RWPE2 (cell line): ENCODE results near the gene MBD3L2.

Source experiments
- ATAC-seq: fragments of 200-7000 bp; cut with Tn5 transposase; 3 replicates; pipeline ENCODE4 v1.9.1; 2021; ENCODE audit warnings: low read depth
- DNase-seq: peaks from one replicate; pipeline ENCODE4 v3.0.0-alpha.2; 2020; ENCODE audit warnings: low spot score
- H3K27ac ChIP-seq: fragments of 450-650 bp; 2 replicates; pipeline ENCODE4 v1.5.1; 2017; ENCODE audit warnings: mild to moderate bottlenecking; ENCODE audit not compliant: poor library complexity, severe bottlenecking
- H3K27me3 ChIP-seq: fragments of 250-450 bp; sonication (Bioruptor Pico); 2 replicates; pipeline ENCODE4 v1.5.1; 2021; ENCODE audit warnings: mild to moderate bottlenecking, moderate library complexity; ENCODE audit not compliant: insufficient read depth, poor library complexity, severe bottlenecking
- H3K36me3 ChIP-seq: fragments of 250-450 bp; sonication (Bioruptor Pico); 2 replicates; pipeline ENCODE4 v1.5.1; 2020; ENCODE audit warnings: low read depth, mild to moderate bottlenecking, moderate library complexity
- H3K4me1 ChIP-seq: fragments of 250-450 bp; sonication (Bioruptor Pico); 2 replicates; pipeline ENCODE4 v1.5.1; 2021; ENCODE audit warnings: mild to moderate bottlenecking, moderate library complexity; ENCODE audit not compliant: insufficient read depth, poor library complexity, severe bottlenecking
- H3K4me3 ChIP-seq: fragments of 250-450 bp; sonication (Bioruptor Pico); 2 replicates; pipeline ENCODE4 v1.5.1; 2021; ENCODE audit warnings: mild to moderate bottlenecking, moderate library complexity; ENCODE audit not compliant: severe bottlenecking
- H3K9me3 ChIP-seq: fragments of 250-450 bp; sonication (Bioruptor Pico); 2 replicates; pipeline ENCODE4 v1.5.1; 2021; ENCODE audit warnings: mild to moderate bottlenecking, moderate library complexity; ENCODE audit not compliant: severe bottlenecking
- CTCF ChIP-seq: fragments of 450-650 bp; IDR thresholded peaks from one replicate; pipeline ENCODE4 v1.5.1; 2017; ENCODE audit warnings: mild to moderate bottlenecking, moderate library complexity; ENCODE audit not compliant: poor library complexity, severe bottlenecking

The MBD3L2 gene

GRCh38 chr19:7068599-7068998 is 19.5 kb downstream of the MBD3L2 start:
- no peaks in the 10 kb centered on the region for H3K27me3 ChIP-seq
- H3K36me3 ChIP-seq: peaks cover 22% of the 10 kb centered on the region
- H3K9me3 ChIP-seq: no peaks in the 10 kb centered on the region
- ATAC-seq: no peak
- H3K27ac ChIP-seq: no peak overlapping the region
- H3K4me1 ChIP-seq: no peaks in the 10 kb centered on the region
- no peak for TF ChIP-seq CTCF
- H3K4me3 ChIP-seq: no peak overlapping the region
- DNase-seq: no peak

GRCh38 chr19:7069042-7069903 is 20.2 kb downstream of the MBD3L2 start, which contains the start of gene ZNF557:
TSS of gene ZNF557 (plus strand) at chr19:7069703. CDS start at chr19:7075075, 5,372 bp downstream.
- no peak for TF ChIP-seq CTCF
- Histone ChIP-seq H3K4me3 (peak within 1 kb of the TSS; percentile 81), H3K4me1 (no peaks in the 10 kb centered on the region), H3K9me3 (no peaks in the 10 kb centered on the region), H3K27me3 (no peaks in the 10 kb centered on the region), H3K36me3 (peaks cover 26% of the 10 kb centered on the region), H3K27ac (peak within 1 kb of the TSS; percentile 18)
- ATAC-seq: peak; percentile 98
- peak; percentile 96 for DNase-seq

- H3K36me3 ChIP-seq: peaks cover 28% of the 10 kb centered on the region
- H3K9me3 ChIP-seq: no peaks in the 10 kb centered on the region
- DNase-seq: no peak
- H3K27me3 ChIP-seq: no peaks in the 10 kb centered on the region
- no peaks in the 10 kb centered on the region for H3K4me1 ChIP-seq
- ATAC-seq: peak; percentile 6; the same call in 2 of the 3 replicates
- H3K4me3 ChIP-seq: peak overlapping the region; percentile 81
- peak overlapping the region; percentile 18 for H3K27ac ChIP-seq
- TF ChIP-seq CTCF: no peak
Observed at GRCh38 chr19:7069904-7070226, 20.7 kb downstream of the MBD3L2 start.

- Histone ChIP-seq H3K27me3 (no peaks in the 10 kb centered on the region), H3K36me3 (peaks cover 49% of the 10 kb centered on the region), H3K27ac (no peak overlapping the region), H3K4me1 (no peaks in the 10 kb centered on the region), H3K9me3 (no peaks in the 10 kb centered on the region), H3K4me3 (no peak overlapping the region)
- TF ChIP-seq CTCF: no peak
- DNase-seq (no peak), ATAC-seq (no peak)
Observed at GRCh38 chr19:7072541-7072940, 23.4 kb downstream of the MBD3L2 start.

- no peak overlapping the region for H3K4me3 ChIP-seq
- DNase-seq: no peak
- no peaks in the 10 kb centered on the region for H3K4me1 ChIP-seq
- ATAC-seq: no peak
- no peak overlapping the region for H3K27ac ChIP-seq
- no peaks in the 10 kb centered on the region for H3K27me3 ChIP-seq
- H3K9me3 ChIP-seq: peaks cover 3% of the 10 kb centered on the region
- peaks cover 70% of the 10 kb centered on the region for H3K36me3 ChIP-seq
- TF ChIP-seq CTCF: no peak
Observed at GRCh38 chr19:7074705-7075282, 25.7 kb downstream of the MBD3L2 start.
